CD8-positive, alpha-beta memory T cell (primary cell): ENCODE data around the gene CLIC5. TPM values are rescaled to one million over a fixed set of nuclear protein-coding genes. Genes with fewer than 3 reads are reported as not detected.

Source experiments
- CTCF ChIA-PET: fragments of 350-600 bp; sonication (Branson Sonifier 250); formaldehyde crosslinking; loops from one replicate; lab custom pipeline; 2021; ENCODE audit warnings: antibody characterized with exemption; lab: Charles Lee
- POLR2A ChIA-PET: fragments of 350-600 bp; sonication (Branson Sonifier 250); formaldehyde crosslinking; loops from one replicate; lab custom pipeline; 2021; ENCODE audit warnings: antibody characterized with exemption; lab: Charles Lee
- DNase-seq, 5 donors: peaks; one replicate each; pipeline versions ENCODE4 v3.0.0 to v3.0.0-alpha.2; 2020 to 2022; ENCODE audit warnings: mixed read lengths in 1 of 5
- H3K27ac ChIP-seq: one replicate; pipeline ENCODE4 v1.7.0; 2013; ENCODE audit warnings: low read depth, mild to moderate bottlenecking, low read length, moderate library complexity
- H3K27me3 ChIP-seq: 2 replicates; pipeline ENCODE4 v1.7.0; 2013; ENCODE audit warnings: low read length, mild to moderate bottlenecking; ENCODE audit not compliant: insufficient read depth, poor library complexity, severe bottlenecking
- H3K36me3 ChIP-seq: 2 replicates; pipeline ENCODE4 v1.7.0; 2013; ENCODE audit warnings: mild to moderate bottlenecking, low read length, moderate library complexity; ENCODE audit not compliant: insufficient read depth
- H3K4me1 ChIP-seq: 2 replicates; pipeline ENCODE4 v1.7.0; 2013; ENCODE audit warnings: mild to moderate bottlenecking, low read length, moderate library complexity; ENCODE audit not compliant: insufficient read depth
- H3K4me3 ChIP-seq: 2 replicates; pipeline ENCODE4 v1.7.0; 2013; ENCODE audit warnings: mild to moderate bottlenecking, low read length
- H3K9me3 ChIP-seq: 2 replicates; pipeline ENCODE4 v1.7.0; 2013; ENCODE audit warnings: mild to moderate bottlenecking, low read length
- H3K27ac Mint-ChIP-seq, 8 donors: one replicate each; pipeline ENCODE4 v1.8.0; 2020 to 2021; ENCODE audit warnings: mixed read lengths in 8 of 8, mild to moderate bottlenecking in 6 of 8, inconsistent platforms in 3 of 8, moderate library complexity in 3 of 8
- H3K27me3 Mint-ChIP-seq, 2 donors: one replicate each; pipeline ENCODE4 v1.8.0; 2020 to 2021; ENCODE audit warnings: mixed read lengths in 2 of 2, mild to moderate bottlenecking in 1 of 2, moderate library complexity in 1 of 2
- H3K36me3 Mint-ChIP-seq, 3 donors: one replicate each; pipeline ENCODE4 v1.8.0; 2020 to 2021; ENCODE audit warnings: mixed read lengths in 3 of 3, inconsistent platforms in 1 of 3, mild to moderate bottlenecking in 1 of 3
- H3K4me1 Mint-ChIP-seq, 3 donors: one replicate each; pipeline ENCODE4 v1.8.0; 2020 to 2021; ENCODE audit warnings: mixed read lengths in 3 of 3, inconsistent platforms in 1 of 3, mild to moderate bottlenecking in 1 of 3
- H3K4me3 Mint-ChIP-seq, 7 donors: one replicate each; pipeline ENCODE4 v1.8.0; 2020 to 2021; ENCODE audit warnings: mixed read lengths in 7 of 7, mild to moderate bottlenecking in 6 of 7, moderate library complexity in 4 of 7, inconsistent platforms in 2 of 7
- H3K9me3 Mint-ChIP-seq, 5 donors: one replicate each; pipeline ENCODE4 v1.8.0; 2020 to 2022; ENCODE audit warnings: mixed read lengths in 5 of 5, mild to moderate bottlenecking in 3 of 5, moderate library complexity in 2 of 5, inconsistent platforms in 1 of 5
- polyA plus RNA-seq: library from polyadenylated mRNA; unstranded; fragments of 300-500 nt; fragmentation: Illumina TruSeq; gene quantifications from one replicate; pipeline ENCODE4 v1.2.3, GENCODE V29; 2021
- total RNA-seq, 2 experiments: library from RNA; stranded (reverse); gene quantifications; one replicate each; pipeline ENCODE4 v1.2.3, GENCODE V29; 2021

The CLIC5 gene
- total and polyA plus RNA-seq, 3 experiments from 2014 or later = 4.8 to 7.2 (median 6.4) TPM

GRCh38 chr6:45850378-45851033 lies 165.2 kb downstream of the CLIC5 start:
- no peak overlapping the region for H3K27ac Mint-ChIP-seq
- no peak overlapping the region for H3K27ac ChIP-seq
- DNase-seq = no peak
- no peaks in the 10 kb centered on the region for H3K36me3 Mint-ChIP-seq
- H3K27me3 Mint-ChIP-seq = peaks cover 1 to 25% of the 10 kb centered on the region in 2 donors
- no peaks in the 10 kb centered on the region for H3K9me3 ChIP-seq
- no peaks in the 10 kb centered on the region for H3K4me1 ChIP-seq
- no peak overlapping the region for H3K4me3 Mint-ChIP-seq
- CTCF ChIA-PET = no interaction called here
- no peaks in the 10 kb centered on the region for H3K27me3 ChIP-seq
- H3K36me3 ChIP-seq = no peaks in the 10 kb centered on the region
- H3K4me1 Mint-ChIP-seq = no peaks in the 10 kb centered on the region
- no peak overlapping the region for H3K4me3 ChIP-seq
- no peaks in the 10 kb centered on the region for H3K9me3 Mint-ChIP-seq
- POLR2A ChIA-PET = no interaction called here

- no peaks in the 10 kb centered on the region for H3K36me3 Mint-ChIP-seq
- DNase-seq = no peak
- H3K4me3 Mint-ChIP-seq = no peak overlapping the region
- H3K27me3 Mint-ChIP-seq = peaks cover 2 to 4% of the 10 kb centered on the region in 2 donors
- H3K27ac Mint-ChIP-seq = no peak overlapping the region
- no peaks in the 10 kb centered on the region for H3K27me3 ChIP-seq
- H3K4me1 ChIP-seq = no peaks in the 10 kb centered on the region
- H3K4me3 ChIP-seq = no peak overlapping the region
- H3K9me3 ChIP-seq = no peaks in the 10 kb centered on the region
- H3K4me1 Mint-ChIP-seq = no peaks in the 10 kb centered on the region
- no peaks in the 10 kb centered on the region for H3K9me3 Mint-ChIP-seq
- POLR2A ChIA-PET = no interaction called here
- H3K36me3 ChIP-seq = no peaks in the 10 kb centered on the region
- H3K27ac ChIP-seq = no peak overlapping the region
- CTCF ChIA-PET = no interaction called here
These were observed 170.1 kb downstream of the CLIC5 start for GRCh38 chr6:45845567-45845966.

- CTCF ChIA-PET = no interaction called here
- Mint-ChIP-seq H3K9me3 (no peaks in the 10 kb centered on the region), H3K27me3 (peaks cover 0 to 2% of the 10 kb centered on the region in 2 donors), H3K4me3 (no peak overlapping the region), H3K36me3 (no peaks in the 10 kb centered on the region), H3K27ac (no peak overlapping the region), H3K4me1 (no peaks in the 10 kb centered on the region)
- no peak overlapping the region for H3K27ac ChIP-seq
- H3K9me3 ChIP-seq = no peaks in the 10 kb centered on the region
- H3K4me3 ChIP-seq = no peak overlapping the region
- no peak for DNase-seq
- no peaks in the 10 kb centered on the region for H3K4me1 ChIP-seq
- H3K36me3 ChIP-seq = no peaks in the 10 kb centered on the region
- no peaks in the 10 kb centered on the region for H3K27me3 ChIP-seq
- POLR2A ChIA-PET = interaction anchor here (0.6 kb wide), 1 partner anchor 824 kb away, joined by 3 read pairs; no protein-coding TSS in a partner anchor
These were observed 170.7 kb downstream of the CLIC5 start for GRCh38 chr6:45844986-45845385.

- Histone ChIP-seq H3K4me1 (no peaks in the 10 kb centered on the region), H3K36me3 (no peaks in the 10 kb centered on the region), H3K27me3 (no peaks in the 10 kb centered on the region), H3K9me3 (no peaks in the 10 kb centered on the region), H3K4me3 (no peak overlapping the region), H3K27ac (no peak overlapping the region)
- no peak for DNase-seq
- H3K4me3 Mint-ChIP-seq = no peak overlapping the region
- H3K27me3 Mint-ChIP-seq = peaks cover 0 to 2% of the 10 kb centered on the region in 2 donors
- H3K27ac Mint-ChIP-seq = no peak overlapping the region
- H3K36me3 Mint-ChIP-seq = no peaks in the 10 kb centered on the region
- POLR2A ChIA-PET = interaction anchor here (0.6 kb wide), 1 partner anchor 823 kb away, joined by 3 read pairs; no protein-coding TSS in a partner anchor
- no peaks in the 10 kb centered on the region for H3K9me3 Mint-ChIP-seq
- H3K4me1 Mint-ChIP-seq = no peaks in the 10 kb centered on the region
- CTCF ChIA-PET = no interaction called here
These were observed 171.7 kb downstream of the CLIC5 start for GRCh38 chr6:45843848-45844521.

- CTCF ChIA-PET = no interaction called here
- H3K27ac ChIP-seq = no peak overlapping the region
- no peak overlapping the region for H3K4me3 ChIP-seq
- no peak overlapping the region for H3K4me3 Mint-ChIP-seq
- H3K9me3 Mint-ChIP-seq = no peaks in the 10 kb centered on the region
- no peaks in the 10 kb centered on the region for H3K36me3 ChIP-seq
- peak overlapping the region in 1 of 8 donors; percentile 71 for H3K27ac Mint-ChIP-seq
- no peaks in the 10 kb centered on the region for H3K9me3 ChIP-seq
- H3K27me3 ChIP-seq = no peaks in the 10 kb centered on the region
- no peaks in the 10 kb centered on the region for H3K36me3 Mint-ChIP-seq
- peaks cover 0 to 2% of the 10 kb centered on the region in 2 donors for H3K27me3 Mint-ChIP-seq
- DNase-seq = no peak
- no peaks in the 10 kb centered on the region for H3K4me1 ChIP-seq
- POLR2A ChIA-PET = no interaction called here
- peaks cover 11 to 26% (median 13%) of the 10 kb centered on the region in 3 donors for H3K4me1 Mint-ChIP-seq
These were observed 174.6 kb downstream of the CLIC5 start for GRCh38 chr6:45841062-45841461.

GRCh38 chr6:45838996-45839395 lies 176.7 kb downstream of the CLIC5 start:
- H3K9me3 Mint-ChIP-seq = no peaks in the 10 kb centered on the region
- DNase-seq = no peak
- Histone ChIP-seq H3K4me1 (no peaks in the 10 kb centered on the region), H3K36me3 (no peaks in the 10 kb centered on the region), H3K27me3 (no peaks in the 10 kb centered on the region), H3K27ac (no peak overlapping the region), H3K9me3 (no peaks in the 10 kb centered on the region), H3K4me3 (no peak overlapping the region)
- H3K27ac Mint-ChIP-seq = no peak overlapping the region
- H3K27me3 Mint-ChIP-seq = peaks cover 0 to 2% of the 10 kb centered on the region in 2 donors
- ChIA-PET POLR2A (no interaction called here), CTCF (no interaction called here)
- H3K4me1 Mint-ChIP-seq = peaks cover 11 to 26% (median 17%) of the 10 kb centered on the region in 3 donors
- no peak overlapping the region for H3K4me3 Mint-ChIP-seq
- no peaks in the 10 kb centered on the region for H3K36me3 Mint-ChIP-seq

- no peaks in the 10 kb centered on the region for H3K36me3 ChIP-seq
- peaks cover 11 to 26% (median 17%) of the 10 kb centered on the region in 3 donors for H3K4me1 Mint-ChIP-seq
- no peak overlapping the region for H3K4me3 ChIP-seq
- H3K9me3 Mint-ChIP-seq = no peaks in the 10 kb centered on the region
- no peaks in the 10 kb centered on the region for H3K4me1 ChIP-seq
- POLR2A ChIA-PET = no interaction called here
- no peak for DNase-seq
- H3K4me3 Mint-ChIP-seq = no peak overlapping the region
- peak overlapping the region in 2 of 8 donors; percentile 6 to 67 for H3K27ac Mint-ChIP-seq
- H3K27me3 ChIP-seq = no peaks in the 10 kb centered on the region
- no peaks in the 10 kb centered on the region for H3K36me3 Mint-ChIP-seq
- no peaks in the 10 kb centered on the region for H3K9me3 ChIP-seq
- no peak overlapping the region for H3K27ac ChIP-seq
- peaks cover 0 to 2% of the 10 kb centered on the region in 2 donors for H3K27me3 Mint-ChIP-seq
- CTCF ChIA-PET = no interaction called here
These were observed 177.2 kb downstream of the CLIC5 start for GRCh38 chr6:45838451-45838850.

- ChIA-PET POLR2A (no interaction called here), CTCF (no interaction called here)
- Mint-ChIP-seq H3K27ac (peak overlapping the region in 5 of 8 donors; percentile 8 to 67 (median 62)), H3K4me1 (peaks cover 11 to 26% (median 17%) of the 10 kb centered on the region in 3 donors), H3K27me3 (peaks cover 0 to 2% of the 10 kb centered on the region in 2 donors), H3K9me3 (no peaks in the 10 kb centered on the region), H3K36me3 (no peaks in the 10 kb centered on the region), H3K4me3 (peak overlapping the region in 2 of 7 donors; percentile 5 to 46)
- Histone ChIP-seq H3K4me1 (no peaks in the 10 kb centered on the region), H3K27me3 (no peaks in the 10 kb centered on the region), H3K36me3 (no peaks in the 10 kb centered on the region), H3K9me3 (no peaks in the 10 kb centered on the region), H3K4me3 (no peak overlapping the region), H3K27ac (no peak overlapping the region)
- no peak for DNase-seq
These were observed 178.0 kb downstream of the CLIC5 start for GRCh38 chr6:45837541-45838200.
